ENCODE results near the gene NMT1. TPM values are rescaled to one million over a fixed set of nuclear protein-coding genes. Genes with fewer than 3 reads are reported as not detected.

Gene NMT1
- total and polyA plus RNA-seq, 2 of the 13 experiments (the other 11 are each of a cell fraction or from before 2014, with no cell fraction given) = 75.7 to 142 TPM

DNA sequence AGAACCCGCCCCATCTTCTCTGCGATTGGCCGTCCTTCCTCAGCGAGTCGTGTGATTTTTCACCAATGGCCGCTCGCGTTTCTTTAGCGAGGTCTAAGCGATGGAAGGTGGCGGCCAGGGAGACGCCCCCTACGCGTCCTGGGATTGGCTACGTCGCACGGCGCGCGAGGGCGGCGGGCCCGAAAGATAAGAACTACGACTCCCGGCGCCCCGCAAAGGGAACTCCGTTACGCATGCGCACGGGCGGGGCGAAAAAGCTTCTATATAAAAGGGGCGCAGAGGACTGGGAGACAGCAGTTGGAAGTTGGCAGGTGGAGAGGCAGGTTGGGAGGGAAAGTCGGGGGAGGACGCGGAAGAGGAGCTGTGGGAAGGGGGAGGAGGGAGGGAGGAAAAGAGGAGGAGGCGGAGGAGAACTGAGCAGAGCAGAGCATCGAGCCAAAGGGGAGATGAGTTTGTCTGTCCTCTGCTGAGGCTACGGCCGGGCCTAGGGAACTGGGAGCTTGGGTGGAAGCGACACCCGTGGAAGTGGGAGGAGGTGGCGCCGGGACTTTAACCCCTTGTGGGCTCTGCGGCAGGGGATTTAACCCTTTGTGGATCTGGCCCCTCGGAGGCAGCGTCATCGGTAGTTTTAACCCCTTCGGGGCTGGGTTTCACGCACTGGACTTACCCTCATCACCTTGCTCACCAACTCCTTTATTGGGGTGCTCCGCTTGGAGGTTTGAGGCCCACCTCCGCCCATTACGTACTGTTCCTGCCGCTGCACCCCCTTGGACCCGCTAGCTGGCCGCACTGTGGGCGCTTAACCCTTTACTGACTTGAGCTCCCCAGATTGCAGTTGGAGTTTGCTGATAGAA, 87.3 kb downstream of the NMT1 start, which contains the start of gene HEXIM1 (continued):
- TF ChIP-seq, protein P1, sequence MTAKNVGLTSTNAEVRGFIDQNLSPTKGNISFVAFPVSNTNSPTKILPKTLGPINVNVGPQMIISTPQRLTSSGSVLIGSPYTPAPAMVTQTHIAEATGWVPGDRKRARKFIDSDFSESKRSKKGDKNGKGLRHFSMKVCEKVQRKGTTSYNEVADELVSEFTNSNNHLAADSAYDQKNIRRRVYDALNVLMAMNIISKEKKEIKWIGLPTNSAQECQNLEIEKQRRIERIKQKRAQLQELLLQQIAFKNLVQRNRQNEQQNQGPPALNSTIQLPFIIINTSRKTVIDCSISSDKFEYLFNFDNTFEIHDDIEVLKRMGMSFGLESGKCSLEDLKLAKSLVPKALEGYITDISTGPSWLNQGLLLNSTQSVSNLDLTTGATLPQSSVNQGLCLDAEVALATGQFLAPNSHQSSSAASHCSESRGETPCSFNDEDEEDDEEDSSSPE (CRISPR knock-in tag; IDR thresholded peaks at IDR 0.05) = peak; percentile 87
- TF ChIP-seq ZNF230 (CRISPR knock-in tag; IDR thresholded peaks at IDR 0.05) (peak; percentile 68; the same call in 1 of the 2 replicates), TCF7L2 (IDR thresholded peaks at IDR 0.05; ENCODE audit: low read depth, low read length) (no peak), TMF1 (CRISPR knock-in tag; IDR thresholded peaks at IDR 0.05; ENCODE audit: low read depth) (no peak; the same call in 1 of the 2 replicates), ISL2 (CRISPR knock-in tag; IDR thresholded peaks at IDR 0.05) (peak; percentile 63; the same call in 1 of the 2 replicates), ZSCAN31 (CRISPR knock-in tag; IDR thresholded peaks at IDR 0.05; ENCODE audit: low read depth) (peak; percentile 62), BRD4 (CRISPR knock-in tag; IDR thresholded peaks at IDR 0.05) (peak; percentile 57; the same call in 1 of the 2 replicates), ATM (IDR thresholded peaks at IDR 0.05; ENCODE audit: borderline replicate concordance) (no peak), GABPB1 (CRISPR knock-in tag; IDR thresholded peaks at IDR 0.05) (peak; percentile 80), MIER2 (CRISPR knock-in tag; IDR thresholded peaks at IDR 0.05) (peak; percentile 11; the same call in 1 of the 2 replicates), ZSCAN22 (CRISPR knock-in tag; IDR thresholded peaks at IDR 0.05) (no peak)
- TF ChIP-seq, protein P2, sequence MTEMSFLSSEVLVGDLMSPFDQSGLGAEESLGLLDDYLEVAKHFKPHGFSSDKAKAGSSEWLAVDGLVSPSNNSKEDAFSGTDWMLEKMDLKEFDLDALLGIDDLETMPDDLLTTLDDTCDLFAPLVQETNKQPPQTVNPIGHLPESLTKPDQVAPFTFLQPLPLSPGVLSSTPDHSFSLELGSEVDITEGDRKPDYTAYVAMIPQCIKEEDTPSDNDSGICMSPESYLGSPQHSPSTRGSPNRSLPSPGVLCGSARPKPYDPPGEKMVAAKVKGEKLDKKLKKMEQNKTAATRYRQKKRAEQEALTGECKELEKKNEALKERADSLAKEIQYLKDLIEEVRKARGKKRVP (CRISPR knock-in tag; IDR thresholded peaks at IDR 0.05) = peak; percentile 52 to 76; a peak in 3 of 4 replicates
- TF ChIP-seq, protein P3, sequence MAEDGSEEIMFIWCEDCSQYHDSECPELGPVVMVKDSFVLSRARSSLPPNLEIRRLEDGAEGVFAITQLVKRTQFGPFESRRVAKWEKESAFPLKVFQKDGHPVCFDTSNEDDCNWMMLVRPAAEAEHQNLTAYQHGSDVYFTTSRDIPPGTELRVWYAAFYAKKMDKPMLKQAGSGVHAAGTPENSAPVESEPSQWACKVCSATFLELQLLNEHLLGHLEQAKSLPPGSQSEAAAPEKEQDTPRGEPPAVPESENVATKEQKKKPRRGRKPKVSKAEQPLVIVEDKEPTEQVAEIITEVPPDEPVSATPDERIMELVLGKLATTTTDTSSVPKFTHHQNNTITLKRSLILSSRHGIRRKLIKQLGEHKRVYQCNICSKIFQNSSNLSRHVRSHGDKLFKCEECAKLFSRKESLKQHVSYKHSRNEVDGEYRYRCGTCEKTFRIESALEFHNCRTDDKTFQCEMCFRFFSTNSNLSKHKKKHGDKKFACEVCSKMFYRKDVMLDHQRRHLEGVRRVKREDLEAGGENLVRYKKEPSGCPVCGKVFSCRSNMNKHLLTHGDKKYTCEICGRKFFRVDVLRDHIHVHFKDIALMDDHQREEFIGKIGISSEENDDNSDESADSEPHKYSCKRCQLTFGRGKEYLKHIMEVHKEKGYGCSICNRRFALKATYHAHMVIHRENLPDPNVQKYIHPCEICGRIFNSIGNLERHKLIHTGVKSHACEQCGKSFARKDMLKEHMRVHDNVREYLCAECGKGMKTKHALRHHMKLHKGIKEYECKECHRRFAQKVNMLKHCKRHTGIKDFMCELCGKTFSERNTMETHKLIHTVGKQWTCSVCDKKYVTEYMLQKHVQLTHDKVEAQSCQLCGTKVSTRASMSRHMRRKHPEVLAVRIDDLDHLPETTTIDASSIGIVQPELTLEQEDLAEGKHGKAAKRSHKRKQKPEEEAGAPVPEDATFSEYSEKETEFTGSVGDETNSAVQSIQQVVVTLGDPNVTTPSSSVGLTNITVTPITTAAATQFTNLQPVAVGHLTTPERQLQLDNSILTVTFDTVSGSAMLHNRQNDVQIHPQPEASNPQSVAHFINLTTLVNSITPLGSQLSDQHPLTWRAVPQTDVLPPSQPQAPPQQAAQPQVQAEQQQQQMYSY (CRISPR knock-in tag; IDR thresholded peaks at IDR 0.05) = 0 out of 2 replicates have a peak, but pooled peaks have one; percentile 41
- TF ChIP-seq, protein P4, sequence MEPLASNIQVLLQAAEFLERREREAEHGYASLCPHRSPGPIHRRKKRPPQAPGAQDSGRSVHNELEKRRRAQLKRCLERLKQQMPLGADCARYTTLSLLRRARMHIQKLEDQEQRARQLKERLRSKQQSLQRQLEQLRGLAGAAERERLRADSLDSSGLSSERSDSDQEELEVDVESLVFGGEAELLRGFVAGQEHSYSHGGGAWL (CRISPR knock-in tag; IDR thresholded peaks at IDR 0.05) = peak; percentile 71; the same call in 1 of the 2 replicates
- TF ChIP-seq, protein P5, sequence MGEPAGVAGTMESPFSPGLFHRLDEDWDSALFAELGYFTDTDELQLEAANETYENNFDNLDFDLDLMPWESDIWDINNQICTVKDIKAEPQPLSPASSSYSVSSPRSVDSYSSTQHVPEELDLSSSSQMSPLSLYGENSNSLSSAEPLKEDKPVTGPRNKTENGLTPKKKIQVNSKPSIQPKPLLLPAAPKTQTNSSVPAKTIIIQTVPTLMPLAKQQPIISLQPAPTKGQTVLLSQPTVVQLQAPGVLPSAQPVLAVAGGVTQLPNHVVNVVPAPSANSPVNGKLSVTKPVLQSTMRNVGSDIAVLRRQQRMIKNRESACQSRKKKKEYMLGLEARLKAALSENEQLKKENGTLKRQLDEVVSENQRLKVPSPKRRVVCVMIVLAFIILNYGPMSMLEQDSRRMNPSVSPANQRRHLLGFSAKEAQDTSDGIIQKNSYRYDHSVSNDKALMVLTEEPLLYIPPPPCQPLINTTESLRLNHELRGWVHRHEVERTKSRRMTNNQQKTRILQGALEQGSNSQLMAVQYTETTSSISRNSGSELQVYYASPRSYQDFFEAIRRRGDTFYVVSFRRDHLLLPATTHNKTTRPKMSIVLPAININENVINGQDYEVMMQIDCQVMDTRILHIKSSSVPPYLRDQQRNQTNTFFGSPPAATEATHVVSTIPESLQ (CRISPR knock-in tag; conservative IDR thresholded peaks at IDR 0.05) = 0 out of 2 replicates have a peak, but pooled peaks have one; percentile 57
- TF ChIP-seq, protein P6, sequence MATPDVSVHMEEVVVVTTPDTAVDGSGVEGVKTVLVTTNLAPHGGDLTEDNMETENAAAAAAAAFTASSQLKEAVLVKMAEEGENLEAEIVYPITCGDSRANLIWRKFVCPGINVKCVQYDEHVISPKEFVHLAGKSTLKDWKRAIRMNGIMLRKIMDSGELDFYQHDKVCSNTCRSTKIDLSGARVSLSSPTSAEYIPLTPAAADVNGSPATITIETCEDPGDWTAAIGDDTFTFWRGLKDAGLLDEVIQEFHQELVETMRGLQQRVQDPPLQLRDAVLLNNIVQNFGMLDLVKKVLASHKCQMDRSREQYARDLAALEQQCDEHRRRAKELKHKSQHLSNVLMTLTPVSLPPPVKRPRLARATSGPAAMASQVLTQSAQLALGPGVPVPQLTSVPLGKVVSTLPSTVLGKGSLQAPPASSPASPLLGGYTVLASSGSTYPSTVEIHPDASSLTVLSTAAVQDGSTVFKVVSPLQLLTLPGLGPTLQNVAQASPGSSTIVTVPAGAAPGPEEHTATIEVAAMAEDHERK (CRISPR knock-in tag; IDR thresholded peaks at IDR 0.05; ENCODE audit: low read depth) = peak; percentile 97

Data from HepG2 (cell line).